ENCODE results near the gene FGFBP1. TPM values are rescaled to one million over a fixed set of nuclear protein-coding genes. Genes with fewer than 3 reads are reported as not detected.

The FGFBP1 gene
- total RNA-seq, 1 experiment from 2014 or later: 0.88 TPM

DNA sequence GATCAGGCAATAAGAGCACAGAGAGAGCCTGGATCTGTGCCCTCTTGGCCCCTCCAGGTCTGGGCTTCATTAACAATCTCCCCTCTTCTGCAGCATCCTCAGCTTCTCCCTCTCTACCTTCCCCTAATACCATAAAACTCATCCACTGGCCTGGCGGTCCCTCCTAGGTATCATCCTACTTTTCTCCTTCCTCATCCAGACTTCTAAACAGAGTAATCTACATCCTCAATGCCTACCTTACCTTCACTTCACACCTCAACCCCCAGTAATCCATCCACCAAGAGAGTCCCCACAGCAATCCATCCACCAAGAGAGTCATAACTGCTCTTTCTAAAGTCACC is 17.0 kb downstream of the FGFBP1 start:
- intact Hi-C loops (cut with micrococcal nuclease; ENCODE audit: unreplicated experiment): no loop called here
- Mint-ChIP-seq H3K9me3 (ENCODE audit: unreplicated experiment) (no peaks in the 10 kb centered on the region), H3K27me3 (ENCODE audit: insufficient read depth, unreplicated experiment) (peaks cover 15% of the 10 kb centered on the region), H3K4me3 (ENCODE audit: unreplicated experiment) (no peak overlapping the region), H3K27ac (ENCODE audit: unreplicated experiment) (no peak overlapping the region), H3K4me1 (ENCODE audit: low read depth, unreplicated experiment) (no peaks in the 10 kb centered on the region), H3K36me3 (ENCODE audit: insufficient read depth, unreplicated experiment) (no peaks in the 10 kb centered on the region)
- Histone ChIP-seq H3K36me3 (ENCODE audit: control insufficient read depth, insufficient read depth, low read length) (no peaks in the 10 kb centered on the region), H3K4me1 (no peaks in the 10 kb centered on the region), H3K9me3 (no peaks in the 10 kb centered on the region), H3K27me3 (replicated peaks; ENCODE audit: control insufficient read depth, insufficient read depth, low read length) (no peaks in the 10 kb centered on the region), H3K4me3 (ENCODE audit: low read depth, low read length) (no peak overlapping the region)
- ChIA-PET CTCF (no interaction called here), POLR2A (no interaction called here)
- TF ChIP-seq, protein P1, sequence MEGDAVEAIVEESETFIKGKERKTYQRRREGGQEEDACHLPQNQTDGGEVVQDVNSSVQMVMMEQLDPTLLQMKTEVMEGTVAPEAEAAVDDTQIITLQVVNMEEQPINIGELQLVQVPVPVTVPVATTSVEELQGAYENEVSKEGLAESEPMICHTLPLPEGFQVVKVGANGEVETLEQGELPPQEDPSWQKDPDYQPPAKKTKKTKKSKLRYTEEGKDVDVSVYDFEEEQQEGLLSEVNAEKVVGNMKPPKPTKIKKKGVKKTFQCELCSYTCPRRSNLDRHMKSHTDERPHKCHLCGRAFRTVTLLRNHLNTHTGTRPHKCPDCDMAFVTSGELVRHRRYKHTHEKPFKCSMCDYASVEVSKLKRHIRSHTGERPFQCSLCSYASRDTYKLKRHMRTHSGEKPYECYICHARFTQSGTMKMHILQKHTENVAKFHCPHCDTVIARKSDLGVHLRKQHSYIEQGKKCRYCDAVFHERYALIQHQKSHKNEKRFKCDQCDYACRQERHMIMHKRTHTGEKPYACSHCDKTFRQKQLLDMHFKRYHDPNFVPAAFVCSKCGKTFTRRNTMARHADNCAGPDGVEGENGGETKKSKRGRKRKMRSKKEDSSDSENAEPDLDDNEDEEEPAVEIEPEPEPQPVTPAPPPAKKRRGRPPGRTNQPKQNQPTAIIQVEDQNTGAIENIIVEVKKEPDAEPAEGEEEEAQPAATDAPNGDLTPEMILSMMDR (IDR thresholded peaks at IDR 0.05; ENCODE audit: insufficient read depth in 1 of 2, low read depth in 1 of 2, low read length in 1 of 2, severe bottlenecking in 1 of 2, unreplicated experiment in 1 of 2): no peak
- BruUV-seq (replicated peaks): no TSS peak
- no peak for DNase-seq

DNA sequence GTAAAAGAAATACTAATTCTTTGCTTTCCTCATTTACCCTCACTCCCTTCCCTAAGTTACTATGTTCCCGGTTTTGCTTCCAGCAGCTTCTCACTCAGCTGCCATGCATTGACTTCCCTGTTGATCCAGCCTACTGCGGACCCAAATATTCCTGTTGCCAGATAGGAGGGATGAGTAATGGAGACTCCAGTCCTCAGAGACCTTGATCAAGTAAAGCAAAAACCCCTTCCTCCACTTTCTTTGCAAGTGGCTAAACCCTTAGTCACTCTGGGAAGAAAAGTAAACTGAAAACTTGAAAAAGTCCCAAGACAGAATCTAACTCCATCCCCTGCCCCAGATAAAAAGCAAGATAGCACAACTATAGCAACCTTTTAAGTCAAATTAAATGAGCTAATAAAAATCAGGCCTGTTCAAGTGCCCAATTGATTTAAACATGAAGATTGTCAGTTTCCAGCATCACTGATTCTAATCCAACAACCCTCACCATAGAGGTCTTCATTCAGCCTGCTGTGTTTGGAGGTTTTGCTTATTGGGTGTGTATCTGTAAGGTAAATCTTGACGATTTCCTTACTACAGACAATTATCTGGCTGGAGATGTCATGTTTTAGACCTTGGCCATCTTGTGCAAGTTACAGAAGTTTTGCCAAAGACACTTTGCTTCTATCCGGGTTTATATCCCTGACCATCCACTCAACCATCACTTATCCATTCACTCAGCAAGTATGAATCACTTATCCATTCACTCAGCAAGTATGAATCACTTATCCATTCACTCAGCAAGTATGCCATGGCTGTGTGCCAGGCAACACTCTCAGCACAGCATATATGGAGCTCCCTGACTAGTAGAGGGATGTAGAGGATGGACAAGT is 17.6 kb downstream of the FGFBP1 start:
- ChIA-PET CTCF (no interaction called here), POLR2A (no interaction called here)
- TF ChIP-seq, protein P1 (IDR thresholded peaks at IDR 0.05; ENCODE audit: insufficient read depth in 1 of 2, low read depth in 1 of 2, low read length in 1 of 2, severe bottlenecking in 1 of 2, unreplicated experiment in 1 of 2): no peak
- Histone ChIP-seq H3K36me3 (ENCODE audit: control insufficient read depth, insufficient read depth, low read length) (no peaks in the 10 kb centered on the region), H3K4me1 (no peaks in the 10 kb centered on the region), H3K27me3 (replicated peaks; ENCODE audit: control insufficient read depth, insufficient read depth, low read length) (no peaks in the 10 kb centered on the region), H3K4me3 (ENCODE audit: low read depth, low read length) (no peak overlapping the region), H3K9me3 (no peaks in the 10 kb centered on the region)
- no peak for DNase-seq
- Mint-ChIP-seq H3K9me3 (ENCODE audit: unreplicated experiment) (peaks cover 4% of the 10 kb centered on the region), H3K4me3 (ENCODE audit: unreplicated experiment) (no peak overlapping the region), H3K4me1 (ENCODE audit: low read depth, unreplicated experiment) (no peaks in the 10 kb centered on the region), H3K27me3 (ENCODE audit: insufficient read depth, unreplicated experiment) (peaks cover 15% of the 10 kb centered on the region), H3K27ac (ENCODE audit: unreplicated experiment) (no peak overlapping the region), H3K36me3 (ENCODE audit: insufficient read depth, unreplicated experiment) (no peaks in the 10 kb centered on the region)
- BruUV-seq (replicated peaks): no TSS peak
- intact Hi-C loops (cut with micrococcal nuclease; ENCODE audit: unreplicated experiment): no loop called here

DNA sequence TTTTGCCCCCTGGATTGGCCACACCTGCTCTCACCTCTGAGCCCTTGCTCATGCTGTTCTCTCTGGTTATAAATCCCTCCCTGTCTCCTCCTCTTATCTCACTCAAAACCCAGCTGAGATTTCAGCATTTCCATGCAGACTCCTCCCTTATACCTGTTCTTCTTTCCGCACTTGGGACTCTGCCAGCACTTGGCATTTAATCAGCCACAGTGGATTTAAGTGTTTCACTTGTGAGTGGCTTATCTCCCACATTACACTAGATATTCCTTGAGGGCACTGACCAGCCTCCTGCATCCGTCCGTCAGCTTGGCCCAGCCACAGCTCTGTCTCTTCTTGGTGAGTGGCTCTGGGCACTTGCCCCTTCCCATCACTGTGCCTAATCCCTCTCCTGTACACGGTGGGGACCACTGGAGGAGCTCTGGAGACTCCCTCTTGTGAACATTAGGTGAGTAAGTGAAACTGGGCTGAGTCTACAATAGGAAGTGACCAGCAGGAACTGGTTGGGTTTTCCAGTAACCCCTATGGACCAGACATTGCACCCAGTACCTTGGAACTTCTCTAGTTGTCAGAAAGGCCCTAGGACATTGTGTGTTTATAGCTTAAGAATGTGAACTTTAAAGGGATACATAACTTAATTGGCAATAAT is 19.9 kb downstream of the FGFBP1 start:
- no peaks in the 10 kb centered on the region for H3K36me3 ChIP-seq (ENCODE audit: control insufficient read depth, insufficient read depth, low read length)
- no peak for DNase-seq
- ChIA-PET CTCF (no interaction called here), POLR2A (no interaction called here)
- Mint-ChIP-seq H3K27ac (ENCODE audit: unreplicated experiment) (no peak overlapping the region), H3K4me3 (ENCODE audit: unreplicated experiment) (no peak overlapping the region), H3K36me3 (ENCODE audit: insufficient read depth, unreplicated experiment) (no peaks in the 10 kb centered on the region), H3K9me3 (ENCODE audit: unreplicated experiment) (peaks cover 11% of the 10 kb centered on the region), H3K27me3 (ENCODE audit: insufficient read depth, unreplicated experiment) (peaks cover 9% of the 10 kb centered on the region), H3K4me1 (ENCODE audit: low read depth, unreplicated experiment) (no peaks in the 10 kb centered on the region)
- intact Hi-C loops (cut with micrococcal nuclease; ENCODE audit: unreplicated experiment): no loop called here
- no peaks in the 10 kb centered on the region for H3K27me3 ChIP-seq (replicated peaks; ENCODE audit: control insufficient read depth, insufficient read depth, low read length)
- no peaks in the 10 kb centered on the region for H3K9me3 ChIP-seq
- H3K4me3 ChIP-seq (ENCODE audit: low read depth, low read length): no peak overlapping the region
- no TSS peak for BruUV-seq (replicated peaks)
- H3K4me1 ChIP-seq: no peaks in the 10 kb centered on the region
- TF ChIP-seq, protein P1 (IDR thresholded peaks at IDR 0.05; ENCODE audit: insufficient read depth in 1 of 2, low read depth in 1 of 2, low read length in 1 of 2, severe bottlenecking in 1 of 2, unreplicated experiment in 1 of 2): no peak
